Keratinocyte (primary cell): Measurements from ENCODE around the gene HCN4.

Experiments
- CTCF ChIP-seq, 3 experiments: IDR thresholded peaks in 1 of 3; conservative IDR thresholded peaks in 1 of 3; optimal IDR thresholded peaks in 1 of 3; 2 replicates in 2 of 3; 3 replicates in 1 of 3; pipeline versions ENCODE3 to v1.5.1; 2011; ENCODE audit warnings: low read length in 3 of 3, mild to moderate bottlenecking in 3 of 3, moderate library complexity in 2 of 3, control low read depth in 1 of 3, inconsistent platforms in 1 of 3; ENCODE audit not compliant: insufficient read depth in 2 of 3; ENCODE audit errors: extremely low read depth in 1 of 3
- EZH2 ChIP-seq: IDR thresholded peaks from one replicate; pipeline ENCODE4 v1.6.1; 2012; ENCODE audit warnings: inconsistent platforms, mild to moderate bottlenecking, low read length, moderate library complexity

- TF ChIP-seq CTCF (optimal IDR thresholded peaks at IDR 0.05 in 1 of 3, IDR thresholded peaks at IDR 0.05 in 1 of 3, conservative IDR thresholded peaks at IDR 0.05 in 1 of 3; ENCODE audit: extremely low read depth in 1 of 3, insufficient read depth in 2 of 3, low read length in 3 of 3) (no peak), EZH2 (no peak)
Observed at GRCh38 chr15:73321496-73322450, 47.0 kb downstream of the HCN4 start.
